WTC11 (cell line): ENCODE results near the gene GOLGA3.

Experiments
- ATF3 ChIP-seq: sonication (generic); formaldehyde crosslinking; conservative IDR thresholded peaks from 2 replicates; pipeline ENCODE4 v1.8.1; 2022; ENCODE audit warnings: mild to moderate bottlenecking, missing genetic modification reagents
- ATF6 ChIP-seq: sonication (generic); formaldehyde crosslinking; IDR thresholded peaks from 2 replicates; pipeline ENCODE4 v1.8.1; 2023; ENCODE audit warnings: mild to moderate bottlenecking, missing genetic modification reagents
- CTCF ChIP-seq: fragments of 200-600 bp; IDR thresholded peaks from 2 replicates; pipeline ENCODE4 v1.8.0; 2022; ENCODE audit warnings: antibody characterized with exemption
- ESRRA ChIP-seq: sonication (generic); formaldehyde crosslinking; IDR thresholded peaks from 2 replicates; pipeline ENCODE4 v1.8.1; 2022; ENCODE audit warnings: mild to moderate bottlenecking, missing genetic modification reagents, borderline replicate concordance
- HMGXB4 ChIP-seq: sonication (generic); formaldehyde crosslinking; IDR thresholded peaks from 2 replicates; pipeline ENCODE4 v1.8.1; 2023; ENCODE audit warnings: mild to moderate bottlenecking, moderate library complexity, missing genetic modification reagents
- IRF1 ChIP-seq: sonication (generic); formaldehyde crosslinking; IDR thresholded peaks from 2 replicates; pipeline ENCODE4 v1.8.0; 2023; ENCODE audit warnings: missing genetic modification reagents
- OVOL2 ChIP-seq: fragments of 250-450 bp; sonication (Bioruptor Pico); IDR thresholded peaks from 2 replicates; pipeline ENCODE4 v1.9.0; 2021; ENCODE audit warnings: mild to moderate bottlenecking, borderline replicate concordance
- RORB ChIP-seq: fragments of 250-450 bp; sonication (Bioruptor Pico); IDR thresholded peaks from 2 replicates; pipeline ENCODE4 v1.9.0; 2021; ENCODE audit warnings: mild to moderate bottlenecking
- SP1 ChIP-seq: sonication (generic); formaldehyde crosslinking; conservative IDR thresholded peaks from 2 replicates; pipeline ENCODE4 v1.8.1; 2022; ENCODE audit warnings: missing genetic modification reagents
- ZNF232 ChIP-seq: sonication (generic); formaldehyde crosslinking; IDR thresholded peaks from 2 replicates; pipeline ENCODE4 v1.8.0; 2022; ENCODE audit warnings: mild to moderate bottlenecking, missing genetic modification reagents
- ZNF671 ChIP-seq: fragments of 250-450 bp; sonication (Bioruptor Pico); IDR thresholded peaks from 2 replicates; pipeline ENCODE4 v1.8.0; 2021; ENCODE audit warnings: mild to moderate bottlenecking
- TF ChIP-seq, protein P1 (sequence below): sonication (generic); formaldehyde crosslinking; IDR thresholded peaks from 2 replicates; pipeline ENCODE4 v1.8.0; 2022; ENCODE audit warnings: mild to moderate bottlenecking, missing genetic modification reagents
- TF ChIP-seq, protein P2 (sequence below): sonication (generic); formaldehyde crosslinking; IDR thresholded peaks from 2 replicates; pipeline ENCODE4 v1.8.0; 2023; ENCODE audit warnings: mild to moderate bottlenecking, missing genetic modification reagents

GRCh38 chr12:132836795-132837331, 8.2 kb upstream of the GOLGA3 start:
- TF ChIP-seq ATF6 (no peak), CTCF (no peak), ZNF671 (CRISPR knock-in tag) (no peak), IRF1 (CRISPR knock-in tag) (no peak), SP1 (no peak), ZNF232 (CRISPR knock-in tag) (no peak), OVOL2 (CRISPR knock-in tag) (no peak), HMGXB4 (CRISPR knock-in tag) (no peak), ATF3 (CRISPR knock-in tag) (no peak), ESRRA (CRISPR knock-in tag) (no peak), RORB (CRISPR knock-in tag) (no peak)
- TF ChIP-seq, protein P1, sequence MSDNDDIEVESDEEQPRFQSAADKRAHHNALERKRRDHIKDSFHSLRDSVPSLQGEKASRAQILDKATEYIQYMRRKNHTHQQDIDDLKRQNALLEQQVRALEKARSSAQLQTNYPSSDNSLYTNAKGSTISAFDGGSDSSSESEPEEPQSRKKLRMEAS: no peak
- TF ChIP-seq, protein P2, sequence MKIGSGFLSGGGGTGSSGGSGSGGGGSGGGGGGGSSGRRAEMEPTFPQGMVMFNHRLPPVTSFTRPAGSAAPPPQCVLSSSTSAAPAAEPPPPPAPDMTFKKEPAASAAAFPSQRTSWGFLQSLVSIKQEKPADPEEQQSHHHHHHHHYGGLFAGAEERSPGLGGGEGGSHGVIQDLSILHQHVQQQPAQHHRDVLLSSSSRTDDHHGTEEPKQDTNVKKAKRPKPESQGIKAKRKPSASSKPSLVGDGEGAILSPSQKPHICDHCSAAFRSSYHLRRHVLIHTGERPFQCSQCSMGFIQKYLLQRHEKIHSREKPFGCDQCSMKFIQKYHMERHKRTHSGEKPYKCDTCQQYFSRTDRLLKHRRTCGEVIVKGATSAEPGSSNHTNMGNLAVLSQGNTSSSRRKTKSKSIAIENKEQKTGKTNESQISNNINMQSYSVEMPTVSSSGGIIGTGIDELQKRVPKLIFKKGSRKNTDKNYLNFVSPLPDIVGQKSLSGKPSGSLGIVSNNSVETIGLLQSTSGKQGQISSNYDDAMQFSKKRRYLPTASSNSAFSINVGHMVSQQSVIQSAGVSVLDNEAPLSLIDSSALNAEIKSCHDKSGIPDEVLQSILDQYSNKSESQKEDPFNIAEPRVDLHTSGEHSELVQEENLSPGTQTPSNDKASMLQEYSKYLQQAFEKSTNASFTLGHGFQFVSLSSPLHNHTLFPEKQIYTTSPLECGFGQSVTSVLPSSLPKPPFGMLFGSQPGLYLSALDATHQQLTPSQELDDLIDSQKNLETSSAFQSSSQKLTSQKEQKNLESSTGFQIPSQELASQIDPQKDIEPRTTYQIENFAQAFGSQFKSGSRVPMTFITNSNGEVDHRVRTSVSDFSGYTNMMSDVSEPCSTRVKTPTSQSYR (CRISPR knock-in tag): no peak
